Keratinocyte (primary cell): ENCODE measurements around the gene DLL1. TPM values are rescaled to one million over a fixed set of nuclear protein-coding genes. Genes with fewer than 3 reads are reported as not detected.

Experiments used
- DNase-seq: peaks from one replicate; pipeline ENCODE4 v3.0.0-alpha.2; 2011; ENCODE audit warnings: low read depth, missing footprints, low spot score
- FAIRE-seq: peaks from 2 replicates; lab custom pipeline; 2011; peaks lifted over from hg19 to GRCh38; lab: Jason Lieb, UNC
- H2AFZ ChIP-seq: 2 replicates; pipeline ENCODE4 v1.6.0; 2012; ENCODE audit warnings: low read length, control low read depth, inconsistent platforms; ENCODE audit not compliant: control insufficient read depth
- H3K27ac ChIP-seq: 2 replicates; pipeline ENCODE4 v1.5.1; 2011; ENCODE audit warnings: low read length; ENCODE audit not compliant: control insufficient read depth, insufficient read depth
- H3K27me3 ChIP-seq: 3 replicates; pipeline ENCODE4 v1.6.0; 2011; ENCODE audit warnings: low read length; ENCODE audit not compliant: control insufficient read depth, insufficient read depth; ENCODE audit errors: extremely low read depth
- H3K36me3 ChIP-seq, 2 experiments: 2 replicates in 1 of 2; 3 replicates in 1 of 2; pipeline ENCODE4 v1.5.1; 2011; ENCODE audit warnings: low read length in 2 of 2, mild to moderate bottlenecking in 1 of 2; ENCODE audit not compliant: control insufficient read depth in 2 of 2, insufficient read depth in 2 of 2; ENCODE audit errors: extremely low read depth in 1 of 2
- H3K4me1 ChIP-seq: 3 replicates; pipeline ENCODE4 v1.5.1; 2011; ENCODE audit warnings: low read length; ENCODE audit not compliant: control insufficient read depth, insufficient read depth; ENCODE audit errors: extremely low read depth
- H3K4me2 ChIP-seq: 3 replicates; pipeline ENCODE4 v1.6.0; 2011; ENCODE audit warnings: low read depth, low read length; ENCODE audit not compliant: control insufficient read depth, insufficient read depth; ENCODE audit errors: extremely low read depth
- H3K4me3 ChIP-seq, 3 experiments: fragments of 200-600 bp in 1 of 3; sonication (generic) in 1 of 3; 2 replicates in 2 of 3; 3 replicates in 1 of 3; pipeline ENCODE4 v1.5.1; 2011 to 2016; ENCODE audit warnings: low read length in 3 of 3, mild to moderate bottlenecking in 3 of 3, control low read depth in 2 of 3, inconsistent platforms in 1 of 3, low read depth in 1 of 3, mixed read lengths in 1 of 3, mixed run types in 1 of 3, moderate library complexity in 1 of 3; ENCODE audit not compliant: control insufficient read depth in 2 of 3, insufficient read depth in 2 of 3; ENCODE audit errors: extremely low read depth in 1 of 3
- H3K79me2 ChIP-seq: 2 replicates; pipeline ENCODE4 v1.6.0; 2012; ENCODE audit warnings: low read length; ENCODE audit not compliant: control insufficient read depth, insufficient read depth
- H3K9ac ChIP-seq: 3 replicates; pipeline ENCODE4 v1.6.0; 2011; ENCODE audit warnings: low read length; ENCODE audit not compliant: control insufficient read depth, insufficient read depth; ENCODE audit errors: extremely low read depth
- H3K9me1 ChIP-seq: 3 replicates; pipeline ENCODE4 v1.6.0; 2011; ENCODE audit warnings: low read length; ENCODE audit not compliant: control insufficient read depth, insufficient read depth; ENCODE audit errors: extremely low read depth
- H3K9me3 ChIP-seq: 2 replicates; pipeline ENCODE4 v1.5.1; 2012; ENCODE audit warnings: low read depth, low read length; ENCODE audit not compliant: control insufficient read depth
- H4K20me1 ChIP-seq: 3 replicates; pipeline ENCODE4 v1.6.0; 2011; ENCODE audit warnings: low read length; ENCODE audit not compliant: control insufficient read depth, insufficient read depth; ENCODE audit errors: extremely low read depth
- CTCF ChIP-seq, 3 experiments: IDR thresholded peaks in 1 of 3; conservative IDR thresholded peaks in 1 of 3; optimal IDR thresholded peaks in 1 of 3; 2 replicates in 2 of 3; 3 replicates in 1 of 3; pipeline versions ENCODE3 to v1.5.1; 2011; ENCODE audit warnings: low read length in 3 of 3, mild to moderate bottlenecking in 3 of 3, moderate library complexity in 2 of 3, control low read depth in 1 of 3, inconsistent platforms in 1 of 3; ENCODE audit not compliant: insufficient read depth in 2 of 3; ENCODE audit errors: extremely low read depth in 1 of 3
- EZH2 ChIP-seq: IDR thresholded peaks from one replicate; pipeline ENCODE4 v1.6.1; 2012; ENCODE audit warnings: inconsistent platforms, mild to moderate bottlenecking, low read length, moderate library complexity
- dilution Hi-C: fragments of 300-500 bp; cut with MboI; formaldehyde crosslinking; loops from one replicate; pipeline ENCODE4 v1.7.0; 2020; ENCODE audit warnings: low sequenced_read_pairs; ENCODE audit not compliant: extremely low pct_ligation_motif_present
- polyA plus RNA-seq, 5 experiments: library from polyadenylated mRNA; depleted of rRNA in 3 of 5; stranded (reverse) in 3 of 5; stranded (forward) in 1 of 5; unstranded in 1 of 5; fragments of >200 nt; gene quantifications; 1 replicate in 1 of 5; 2 replicates in 3 of 5; 3 replicates in 1 of 5; pipeline versions ENCODE4 v1.2.1 to v1.2.3, GENCODE V29; 2011 to 2012; ENCODE audit warnings: missing spikeins in 2 of 5, low read depth in 1 of 5, low replicate concordance in 1 of 5

The DLL1 gene
- polyA plus RNA-seq, 1 donor (not counting 4 experiments of a cell fraction or from before 2014, with no cell fraction given) = 8.2 TPM

- peaks cover 33 to 34% of the 10 kb centered on the region in 2 experiments for H3K36me3 ChIP-seq
- H3K4me3 ChIP-seq = peak overlapping the region in 2 of 3 experiments; percentile 19 to 29
- peaks cover 8% of the 10 kb centered on the region for H4K20me1 ChIP-seq
- FAIRE-seq (no peak), DNase-seq (no peak)
- no peaks in the 10 kb centered on the region for H3K9me1 ChIP-seq
- H3K4me2 ChIP-seq = peak overlapping the region; percentile 79
- no peaks in the 10 kb centered on the region for H3K9me3 ChIP-seq
- no peak overlapping the region for H3K27ac ChIP-seq
- no peak for TF ChIP-seq EZH2
- TF ChIP-seq CTCF (optimal IDR thresholded peaks at IDR 0.05 in 1 of 3, IDR thresholded peaks at IDR 0.05 in 1 of 3, conservative IDR thresholded peaks at IDR 0.05 in 1 of 3; ENCODE audit: extremely low read depth in 1 of 3, insufficient read depth in 2 of 3, low read length in 3 of 3) = no peak
- no peaks in the 10 kb centered on the region for H3K27me3 ChIP-seq
- peaks cover 22% of the 10 kb centered on the region for H3K4me1 ChIP-seq
- no peak overlapping the region for H2AFZ ChIP-seq
- H3K79me2 ChIP-seq = peaks cover 39% of the 10 kb centered on the region
- no peak overlapping the region for H3K9ac ChIP-seq
- dilution Hi-C loops = no loop called here
These were observed 4.5 kb downstream of the DLL1 start for GRCh38 chr6:170286246-170286933.

GRCh38 chr6:170285482-170285881 is 5.4 kb downstream of the DLL1 start:
- Histone ChIP-seq H3K9me3 (no peaks in the 10 kb centered on the region), H3K27ac (no peak overlapping the region), H2AFZ (no peak overlapping the region), H3K9me1 (no peaks in the 10 kb centered on the region), H3K9ac (no peak overlapping the region), H3K4me2 (no peak overlapping the region), H3K79me2 (peaks cover 39% of the 10 kb centered on the region), H4K20me1 (peaks cover 8% of the 10 kb centered on the region), H3K4me1 (peaks cover 22% of the 10 kb centered on the region), H3K36me3 (peaks cover 33 to 34% of the 10 kb centered on the region in 2 experiments), H3K4me3 (no peak overlapping the region), H3K27me3 (no peaks in the 10 kb centered on the region)
- FAIRE-seq (no peak), DNase-seq (no peak)
- no peak for TF ChIP-seq CTCF (optimal IDR thresholded peaks at IDR 0.05 in 1 of 3, IDR thresholded peaks at IDR 0.05 in 1 of 3, conservative IDR thresholded peaks at IDR 0.05 in 1 of 3; ENCODE audit: extremely low read depth in 1 of 3, insufficient read depth in 2 of 3, low read length in 3 of 3)
- TF ChIP-seq EZH2 = no peak
- dilution Hi-C loops = no loop called here
